GDM1 (cell line): ENCODE results near the gene KRT1.
"Not testable (repeated sequence)": the region's sequence is repeated elsewhere in the genome, so short reads cannot be mapped to it uniquely, and the experiment has no call there.

ENCODE experiments used
- DNase-seq: peaks from one replicate; lab custom pipeline; 2025; lab: John Stamatoyannopoulos, UW

KRT1 gene

DNA sequence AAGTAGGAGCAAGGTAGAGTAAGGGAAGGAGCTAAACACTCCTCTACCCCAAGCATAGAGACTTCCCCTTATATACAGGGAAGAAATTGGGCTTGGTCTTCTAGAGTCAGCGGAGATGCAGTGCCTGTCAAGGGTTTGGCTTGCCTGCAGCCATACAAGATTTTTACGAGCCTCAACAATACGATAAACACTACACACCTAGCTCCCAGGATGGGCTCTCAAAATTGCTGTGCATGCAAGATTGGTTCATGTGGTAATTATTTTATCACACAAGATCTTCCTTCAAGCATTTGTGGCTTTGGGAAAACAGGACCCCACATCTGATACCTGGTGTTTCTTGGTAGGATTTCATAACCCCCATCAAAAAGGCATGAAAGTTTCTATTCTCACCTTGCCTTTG lies at the start of gene KRT1:
Gene KRT1 (minus strand): TSS at position 45 of the 400 bp plus-strand sequence. CDS start 59 bp downstream, outside the sequence.
- no peak for DNase-seq

DNA sequence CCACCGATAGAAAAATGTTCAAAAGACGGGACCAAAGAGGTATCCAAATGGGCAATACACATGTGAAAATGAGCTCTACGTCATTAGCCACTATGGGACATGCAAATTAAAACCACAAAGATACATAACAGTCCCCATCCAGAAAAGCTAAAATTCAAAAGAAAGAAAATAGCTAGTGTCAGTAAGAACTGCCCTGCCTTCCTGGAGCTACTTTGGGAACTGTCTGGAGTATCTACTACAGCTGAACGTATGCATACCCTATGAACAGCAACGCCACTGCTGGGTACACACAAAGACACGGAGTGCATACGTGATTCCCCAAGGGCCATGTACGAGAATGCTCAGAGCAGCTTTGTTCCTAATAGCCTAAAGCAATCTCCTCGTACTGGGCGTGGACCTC lies 48.9 kb upstream of the KRT1 start:
- no peak for DNase-seq

DNA sequence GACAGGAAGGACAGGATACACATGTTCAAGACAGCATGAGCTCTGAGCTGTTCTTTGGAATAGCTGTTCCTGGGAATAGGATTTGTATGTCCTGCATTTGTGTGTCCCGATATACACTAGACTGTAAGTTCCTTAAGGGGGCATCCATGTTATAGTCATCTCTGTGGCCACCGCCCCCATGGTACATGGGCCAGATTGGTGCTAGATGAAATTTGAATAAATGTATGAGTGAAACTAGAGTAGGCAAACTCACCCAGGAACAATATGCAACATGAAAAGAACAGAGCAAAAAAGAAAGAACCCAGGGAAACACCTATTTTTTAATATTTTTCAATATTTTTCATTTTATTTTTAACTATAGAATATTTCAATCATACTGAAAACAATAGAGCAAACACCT lies 48.2 kb upstream of the KRT1 start:
- DNase-seq, result no peak

DNA sequence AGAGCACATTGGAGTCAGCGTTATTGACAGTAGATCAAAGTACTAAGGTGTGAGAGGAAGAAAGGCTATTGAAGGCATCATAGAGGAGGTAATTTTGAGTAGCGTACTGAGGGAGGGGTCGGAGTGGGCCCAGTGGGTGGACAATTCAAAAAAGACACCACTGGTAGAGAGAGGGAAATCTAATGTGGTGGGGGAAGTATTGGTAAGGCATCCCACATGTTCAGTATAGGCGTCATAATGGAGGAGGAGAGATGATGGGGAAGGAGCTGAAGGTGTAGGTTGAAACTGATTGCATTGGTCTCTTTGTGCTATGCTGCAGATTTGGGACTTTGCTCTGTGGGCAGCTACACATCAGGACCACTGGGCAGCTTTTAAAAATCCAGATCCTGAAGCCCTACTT lies 46.8 kb upstream of the KRT1 start:
- no peak for DNase-seq

DNA sequence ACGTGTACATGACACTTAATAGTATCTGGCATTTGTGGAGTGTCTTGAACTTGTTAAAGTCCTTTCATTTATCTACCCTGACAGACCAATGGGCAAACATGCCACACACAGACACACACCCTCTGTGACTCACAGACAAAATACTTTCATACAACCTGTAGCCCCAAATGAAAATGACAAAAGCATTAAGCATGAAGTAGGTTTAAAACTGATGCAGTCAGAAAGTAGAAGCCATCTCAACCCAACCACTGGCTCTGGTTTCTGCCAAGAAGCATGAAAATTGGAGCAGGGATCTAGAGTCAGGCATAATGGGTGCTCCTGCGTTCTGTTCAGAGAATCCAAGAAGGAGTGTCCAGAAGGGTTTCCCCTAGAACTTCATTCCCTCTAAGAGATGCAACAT lies 46.2 kb upstream of the KRT1 start:
- no peak for DNase-seq

DNA sequence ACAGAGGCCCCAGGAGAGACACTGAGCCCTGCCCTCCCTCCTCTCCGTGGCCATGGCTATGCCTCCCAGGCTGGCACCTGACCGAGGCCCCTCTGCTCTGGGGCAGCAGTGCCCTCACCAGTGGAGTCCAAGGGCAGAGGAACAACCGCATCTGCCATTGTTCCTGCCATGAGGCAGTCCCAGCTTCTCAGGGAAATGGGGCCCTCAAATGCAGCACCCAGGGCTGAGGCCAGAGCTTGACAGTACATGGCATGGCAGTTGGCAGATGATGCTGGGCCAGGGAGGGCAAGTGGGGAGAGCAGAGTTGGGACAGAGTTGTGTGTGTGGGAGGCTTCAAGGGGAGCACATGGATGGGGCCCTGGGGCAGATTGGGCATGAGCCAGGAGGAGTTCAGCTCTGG lies 44.2 kb upstream of the KRT1 start:
- no peak for DNase-seq

DNA sequence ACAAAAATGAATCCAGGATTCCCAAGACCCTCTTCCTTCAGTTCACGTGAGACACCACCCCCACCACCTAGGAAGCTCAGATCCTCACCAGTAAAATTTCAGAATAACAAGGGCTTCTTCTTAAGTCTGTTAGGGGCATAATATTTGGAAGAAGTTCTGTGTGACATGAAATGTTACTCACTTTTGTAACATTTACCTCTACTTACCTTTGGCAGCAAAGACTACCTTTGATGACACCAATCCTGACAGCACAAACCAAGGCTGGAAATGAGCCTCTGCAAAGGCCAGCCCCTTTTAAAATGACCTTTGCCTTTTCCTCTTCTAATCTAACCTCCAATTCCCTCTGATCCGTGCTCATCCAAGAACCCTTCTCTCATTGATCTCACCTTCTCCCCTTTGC lies 42.5 kb upstream of the KRT1 start:
- no peak for DNase-seq

DNA sequence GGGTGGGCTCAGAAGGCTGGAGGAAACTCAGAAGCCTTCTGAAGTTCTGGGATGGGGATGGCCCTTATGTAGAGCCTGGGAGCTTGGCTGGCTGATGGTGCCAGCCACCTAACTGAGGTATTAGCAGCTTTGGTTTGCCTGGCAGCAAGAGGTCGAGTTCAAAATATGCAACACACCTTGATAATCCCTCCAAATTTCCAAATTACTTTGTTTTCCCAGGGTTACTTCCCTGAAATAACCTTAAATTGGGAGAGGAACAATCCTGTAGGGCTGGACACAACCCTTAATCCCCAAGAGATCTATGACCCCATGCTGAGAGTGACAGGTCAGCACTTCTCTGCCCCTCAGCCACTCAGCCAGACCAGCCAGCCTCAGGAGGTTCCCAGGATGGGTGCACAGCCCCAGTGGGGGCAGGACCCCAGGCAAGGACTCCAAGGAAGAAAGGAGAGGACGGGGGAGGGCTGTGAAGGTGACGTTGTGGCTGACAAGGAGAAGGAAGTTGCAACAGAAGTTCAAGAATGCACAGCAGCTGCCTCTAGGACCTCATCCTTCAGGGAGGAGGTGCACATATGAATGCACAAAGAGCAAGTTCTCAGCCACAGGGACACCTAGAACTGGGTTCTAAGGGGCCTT lies 41.7 kb upstream of the KRT1 start:
- DNase-seq, result no peak

DNA sequence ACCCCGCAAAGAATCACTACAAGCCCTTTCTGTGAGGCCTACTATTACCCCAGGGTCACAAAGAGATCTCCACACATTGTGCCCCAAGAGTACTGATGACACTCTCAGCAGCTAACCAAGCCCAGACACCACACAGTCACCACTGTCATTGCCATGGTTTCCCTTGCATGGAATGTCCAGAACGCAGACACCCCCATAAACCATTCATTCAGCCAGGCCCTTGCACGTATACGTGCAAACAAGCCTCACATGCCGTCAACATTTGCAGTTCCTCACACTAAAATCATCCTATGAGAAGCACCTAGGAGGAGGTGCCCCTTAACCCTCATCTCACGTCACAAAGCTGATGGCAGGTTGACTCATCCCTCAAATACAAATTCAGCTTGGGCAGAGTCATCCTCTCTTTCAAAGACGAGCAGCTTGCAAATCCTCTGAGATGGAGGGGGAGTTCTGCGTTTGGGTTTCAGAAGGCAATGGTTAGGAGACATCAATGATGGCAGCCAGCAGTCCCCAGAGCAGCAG lies 40.2 kb upstream of the KRT1 start:
- DNase-seq, result no peak

DNA sequence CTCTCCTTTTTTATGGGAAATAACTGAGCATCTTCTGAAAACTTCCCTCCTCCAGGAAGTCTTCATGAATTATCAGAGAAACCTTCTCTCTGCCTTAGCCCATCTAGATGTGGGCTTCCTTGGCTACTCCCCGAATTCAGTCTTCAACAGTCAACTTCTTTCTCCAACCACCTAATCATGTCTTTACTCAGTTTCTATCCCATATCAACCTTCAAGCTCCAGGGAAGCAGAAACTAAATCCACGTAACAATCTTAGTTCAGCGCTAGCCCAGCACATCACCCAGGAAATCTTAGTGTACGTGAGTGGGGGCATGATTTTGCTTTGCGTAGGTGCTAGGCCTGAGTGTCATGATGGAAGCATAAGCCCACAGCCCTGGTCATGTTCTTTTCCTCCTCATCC lies 35.9 kb upstream of the KRT1 start:
- DNase-seq, result no peak

DNA sequence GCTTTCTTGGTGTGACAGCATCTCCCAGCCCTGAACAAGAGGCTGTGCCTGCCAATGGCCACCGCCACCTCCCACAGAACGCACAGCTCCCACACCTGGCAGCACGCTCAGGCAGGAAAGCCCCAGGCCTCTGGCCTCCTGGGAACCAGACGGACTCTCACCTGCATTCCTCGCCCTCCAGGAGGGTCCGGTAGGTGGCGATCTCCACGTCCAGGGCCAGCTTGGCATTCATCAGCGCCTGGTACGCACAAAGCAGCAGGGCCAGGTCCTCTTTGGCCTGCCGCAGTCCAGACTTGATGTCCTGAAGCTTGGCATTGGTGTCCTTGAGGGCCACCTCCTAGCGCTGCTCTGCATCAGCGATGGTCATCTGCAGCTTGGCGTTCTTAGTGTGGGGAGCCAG lies 35.2 kb upstream of the KRT1 start:
- no peak for DNase-seq

DNA sequence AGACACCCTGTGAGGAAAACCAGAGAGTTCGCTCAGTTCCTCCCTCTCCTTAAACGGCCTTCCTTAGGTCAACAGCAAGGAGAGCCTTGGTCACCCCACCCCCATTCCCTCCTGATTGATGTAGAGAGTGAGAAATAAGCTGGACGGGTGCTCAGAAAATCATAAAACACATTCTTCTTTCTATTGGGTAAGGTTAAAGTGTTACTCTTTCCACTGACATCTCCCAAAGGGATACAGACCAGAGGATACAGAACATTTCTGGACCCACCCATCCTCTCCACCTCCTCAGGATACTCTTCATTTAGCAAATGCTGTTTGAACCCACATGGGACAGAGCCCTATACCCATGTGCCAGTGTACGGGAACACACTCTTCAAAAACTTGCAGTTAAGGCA lies 34.7 kb upstream of the KRT1 start:
- DNase-seq, result no peak

DNA sequence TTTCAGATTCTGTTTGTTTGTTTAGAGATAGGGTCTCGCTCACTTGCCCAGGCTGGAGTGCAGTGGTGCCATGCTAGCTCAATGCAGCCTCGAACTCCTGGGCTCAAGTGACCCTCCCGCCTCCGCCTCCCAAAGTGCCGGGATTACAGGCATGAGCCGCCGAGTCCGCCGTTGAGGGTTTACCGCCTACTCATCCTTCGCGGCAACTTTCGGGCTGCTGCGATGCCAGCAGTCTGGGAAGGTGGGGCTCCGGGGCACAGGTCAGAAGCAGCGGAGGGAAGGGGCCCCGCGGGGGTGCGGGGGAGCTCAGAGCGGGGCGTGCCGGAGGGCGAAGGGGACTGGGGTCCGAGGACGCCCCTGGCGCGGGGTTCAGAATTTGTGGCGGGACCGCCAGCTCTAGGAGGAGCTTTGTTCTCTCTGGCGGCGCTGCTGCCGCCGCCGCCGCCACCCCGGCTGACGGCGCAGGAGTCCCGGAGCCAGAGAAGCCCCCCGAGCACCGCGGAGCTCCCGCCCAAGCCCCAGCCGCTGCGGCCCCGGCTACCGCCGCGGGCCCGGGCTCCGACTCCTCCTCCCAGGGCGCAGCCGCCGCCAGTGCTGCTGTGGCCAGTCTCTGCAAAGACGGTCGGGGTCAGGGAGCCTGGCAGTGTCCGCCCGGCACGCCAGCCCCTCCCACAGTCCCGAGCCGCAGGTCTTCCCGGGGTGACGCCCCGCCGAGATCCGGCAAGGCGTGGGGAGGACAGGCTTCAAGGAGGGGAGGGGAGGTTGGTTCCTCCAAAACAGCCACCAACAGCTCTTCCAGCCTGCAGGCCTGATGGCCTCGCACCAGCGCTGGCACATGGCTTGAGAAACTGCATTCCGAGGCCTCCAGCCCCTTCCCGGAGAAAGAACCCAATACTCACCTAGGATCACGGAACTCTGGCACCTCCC lies 34.0 kb upstream of the KRT1 start:
- DNase-seq, result no peak

DNA sequence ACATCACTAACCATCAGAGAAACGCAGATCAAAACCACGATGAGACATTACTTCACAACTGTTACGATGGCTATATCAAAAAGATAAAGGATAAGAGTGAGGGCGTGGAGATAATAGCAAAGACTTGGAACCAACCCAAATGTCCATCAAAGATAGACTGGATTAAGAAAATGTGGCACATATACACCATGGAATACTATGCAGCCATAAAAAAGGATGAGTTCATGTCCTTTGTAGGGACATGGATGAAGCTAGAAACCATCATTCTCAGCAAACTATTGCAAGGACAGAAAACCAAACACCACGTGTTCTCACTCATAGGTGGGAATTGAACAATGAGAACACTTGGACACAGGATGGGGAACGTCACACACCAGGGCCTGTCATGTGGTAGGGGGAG lies 31.9 kb upstream of the KRT1 start:
- not testable (repeated sequence) for DNase-seq

DNA sequence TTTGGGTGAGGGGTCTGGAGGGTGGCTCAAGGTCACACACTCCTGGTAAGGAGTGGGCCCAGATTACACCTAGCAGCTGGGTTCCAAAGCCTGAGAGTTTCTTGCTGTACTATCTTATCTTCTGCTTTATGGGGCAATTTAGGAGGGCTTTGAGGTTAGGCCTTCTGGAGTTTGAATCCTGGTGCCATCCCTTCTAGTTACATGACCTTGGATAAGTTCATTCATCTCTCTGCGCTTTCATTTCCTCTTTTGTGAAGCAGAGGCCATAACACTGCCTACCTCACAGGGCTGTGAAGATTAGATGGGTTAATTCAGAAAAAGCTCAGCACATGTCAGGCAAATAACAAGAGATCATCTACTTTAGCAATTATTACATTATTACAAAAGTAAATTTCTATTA lies 30.5 kb upstream of the KRT1 start:
- no peak for DNase-seq

DNA sequence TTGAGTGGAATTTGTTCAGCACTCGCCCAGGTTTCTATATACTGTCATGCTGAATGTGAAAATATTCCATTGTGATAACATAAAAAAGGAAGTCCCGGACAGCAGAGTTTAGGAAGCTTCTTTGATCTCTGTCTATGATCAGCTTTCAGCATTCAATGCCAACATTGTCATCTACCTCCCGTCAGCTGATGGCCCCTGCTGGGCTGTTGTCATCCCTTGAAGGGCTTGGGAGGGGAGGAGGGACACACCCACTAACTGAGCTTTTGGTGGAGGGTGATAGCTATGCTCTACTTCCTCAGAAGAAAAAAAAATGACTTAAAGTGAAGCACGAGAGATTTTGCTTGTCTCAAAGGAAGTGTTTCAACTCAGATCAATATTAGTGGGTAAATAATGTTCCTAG lies 27.8 kb upstream of the KRT1 start:
- DNase-seq, result no peak

DNA sequence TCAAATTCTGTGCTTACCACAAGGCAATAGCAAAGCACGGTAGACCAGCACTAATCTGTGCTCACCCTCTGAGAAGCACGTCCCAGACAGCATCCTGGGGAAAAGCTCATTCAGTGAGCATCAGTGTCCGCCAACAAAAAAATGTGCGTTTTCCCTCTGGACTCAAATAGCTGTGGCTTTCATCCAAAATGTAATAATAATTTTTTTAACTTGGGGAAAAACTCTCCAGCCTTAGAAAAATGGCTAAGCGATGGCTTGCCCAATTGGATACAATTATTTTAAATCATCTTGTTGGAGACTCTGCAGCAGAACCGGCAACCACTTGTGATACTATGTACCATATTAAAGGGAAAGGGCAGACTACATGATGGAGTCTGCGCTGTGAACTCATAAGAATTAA lies 24.3 kb upstream of the KRT1 start:
- DNase-seq, result no peak

DNA sequence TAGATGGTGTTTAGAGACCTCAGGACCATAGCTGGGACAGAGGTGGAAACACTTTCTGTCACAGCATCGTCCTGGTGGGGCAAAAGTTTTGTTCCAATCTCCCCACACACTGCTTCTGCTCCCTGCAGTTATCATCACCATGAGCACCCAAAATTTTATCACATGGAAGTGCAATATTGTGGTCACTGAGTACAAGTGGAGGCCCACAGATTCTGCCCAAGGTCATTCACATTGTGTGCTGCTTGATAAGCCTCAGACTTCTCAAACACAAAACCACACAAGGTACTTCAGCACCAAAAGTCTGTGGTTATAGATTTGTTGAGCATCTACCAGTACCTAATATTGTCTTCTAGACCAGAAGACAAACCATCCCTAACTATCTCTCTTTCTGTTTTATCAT lies 23.7 kb upstream of the KRT1 start:
- DNase-seq, result no peak

DNA sequence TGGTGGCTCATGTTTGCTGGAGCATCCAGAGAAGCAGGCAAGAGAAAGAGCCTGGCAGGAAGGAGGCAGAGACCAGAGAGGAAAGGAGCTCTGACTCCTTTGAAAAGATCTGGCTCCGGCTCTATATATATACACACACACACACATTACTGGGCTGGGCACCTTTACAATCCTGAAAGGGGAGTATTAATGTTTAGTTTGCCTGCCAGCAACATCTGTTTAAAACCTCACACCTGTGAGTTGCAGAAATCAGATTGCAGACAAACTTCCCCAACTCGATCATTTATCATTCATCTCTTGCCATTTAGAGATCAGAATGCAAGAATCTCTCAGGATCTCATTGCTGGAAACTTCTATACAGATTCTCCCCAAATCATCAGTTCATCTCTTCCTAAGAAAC lies 23.2 kb upstream of the KRT1 start, which contains the start of gene KRT77:
Gene KRT77 (minus strand): TSS at position 101 of the 400 bp plus-strand sequence. CDS start 90 bp downstream, at position 11.
- no peak for DNase-seq

DNA sequence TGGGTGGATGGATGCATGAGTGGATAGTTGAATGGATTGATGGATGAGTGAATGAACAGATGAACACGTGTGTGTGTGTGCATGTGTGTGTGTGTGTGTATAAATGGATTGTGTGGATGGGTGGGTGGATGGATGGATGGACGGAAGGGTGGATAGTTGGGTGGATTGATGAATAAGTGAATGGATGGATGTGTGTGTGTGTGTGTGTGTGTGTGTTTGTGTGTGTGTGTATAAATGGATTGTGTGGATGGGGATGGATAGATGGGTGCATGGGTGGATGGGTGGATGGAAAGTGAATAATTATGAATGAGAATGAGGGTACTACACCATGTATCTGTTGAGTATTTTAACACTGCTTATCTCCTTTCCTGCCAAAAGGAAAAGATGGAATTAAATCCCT lies 22.1 kb upstream of the KRT1 start:
- no peak for DNase-seq

DNA sequence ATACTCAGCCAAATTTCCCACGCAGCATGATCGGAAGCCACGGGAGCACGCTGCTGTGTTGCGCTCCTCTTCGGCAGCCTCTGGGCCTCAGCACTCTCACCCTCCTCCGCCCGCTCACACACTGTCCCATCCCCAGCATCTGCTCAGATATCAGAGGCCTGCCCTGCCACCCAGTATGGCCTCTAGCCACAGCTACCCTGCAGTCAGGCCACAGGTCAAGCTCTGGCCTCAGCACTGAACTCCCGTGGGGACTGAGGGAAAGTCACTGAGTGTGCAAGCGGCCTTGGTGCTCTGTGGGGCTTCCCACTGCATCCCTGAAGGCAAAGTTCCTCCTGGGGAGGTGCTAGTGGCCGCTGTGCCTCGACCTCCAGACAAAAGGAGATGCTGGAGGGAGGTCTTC lies 21.1 kb upstream of the KRT1 start:
- no peak for DNase-seq

DNA sequence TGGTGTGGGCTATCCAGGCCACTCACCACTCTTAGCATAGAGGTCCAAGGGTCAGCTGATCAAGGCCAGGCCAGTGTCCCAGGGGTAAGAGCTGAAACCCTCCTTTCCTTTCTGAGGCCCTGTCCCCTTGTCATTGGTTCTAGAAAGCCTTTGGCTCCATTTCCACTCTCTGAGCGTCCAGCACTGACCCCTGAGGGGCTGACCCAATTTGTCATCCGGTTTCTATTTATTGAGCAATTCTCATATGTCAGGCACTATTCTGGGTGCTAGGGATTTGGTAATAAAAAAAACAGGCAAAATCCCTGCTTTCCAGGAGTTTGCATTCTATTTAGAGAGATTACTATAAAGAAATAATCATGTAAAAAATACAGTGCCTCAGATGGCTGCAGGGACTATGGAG lies 19.8 kb upstream of the KRT1 start:
- no peak for DNase-seq

DNA sequence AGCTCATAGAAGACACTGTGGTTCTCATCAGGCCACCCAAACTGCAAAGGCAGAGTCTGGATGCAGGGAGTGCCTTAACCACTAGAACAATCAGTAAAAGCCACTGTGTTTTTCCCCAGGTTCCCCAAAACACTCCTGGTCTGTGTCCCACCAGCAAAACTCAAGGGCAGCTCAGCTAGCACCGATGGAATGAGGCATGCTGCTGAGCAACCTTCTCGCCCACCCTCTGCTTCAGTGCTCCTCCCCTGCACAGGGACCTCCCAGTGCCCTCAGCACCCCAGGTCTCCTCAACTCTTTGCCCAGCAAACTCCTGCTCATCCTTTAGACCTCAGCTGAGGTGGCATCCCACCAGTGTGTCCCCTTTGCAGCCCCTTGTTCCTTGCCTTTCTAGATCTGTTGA lies 19.2 kb upstream of the KRT1 start:
- no peak for DNase-seq
